C4-2B (cell line): ENCODE data around the gene AZIN2.

Experiments used
- ZFX ChIP-seq: fragments of 450-650 bp; IDR thresholded peaks from 2 replicates; pipeline ENCODE4 v1.6.1; 2017
- TF ChIP-seq, protein P1 (sequence below): fragments of 450-650 bp; conservative IDR thresholded peaks from 2 replicates; pipeline ENCODE4 v1.5.1; 2017; ENCODE audit warnings: mild to moderate bottlenecking

- TF ChIP-seq, protein P1, sequence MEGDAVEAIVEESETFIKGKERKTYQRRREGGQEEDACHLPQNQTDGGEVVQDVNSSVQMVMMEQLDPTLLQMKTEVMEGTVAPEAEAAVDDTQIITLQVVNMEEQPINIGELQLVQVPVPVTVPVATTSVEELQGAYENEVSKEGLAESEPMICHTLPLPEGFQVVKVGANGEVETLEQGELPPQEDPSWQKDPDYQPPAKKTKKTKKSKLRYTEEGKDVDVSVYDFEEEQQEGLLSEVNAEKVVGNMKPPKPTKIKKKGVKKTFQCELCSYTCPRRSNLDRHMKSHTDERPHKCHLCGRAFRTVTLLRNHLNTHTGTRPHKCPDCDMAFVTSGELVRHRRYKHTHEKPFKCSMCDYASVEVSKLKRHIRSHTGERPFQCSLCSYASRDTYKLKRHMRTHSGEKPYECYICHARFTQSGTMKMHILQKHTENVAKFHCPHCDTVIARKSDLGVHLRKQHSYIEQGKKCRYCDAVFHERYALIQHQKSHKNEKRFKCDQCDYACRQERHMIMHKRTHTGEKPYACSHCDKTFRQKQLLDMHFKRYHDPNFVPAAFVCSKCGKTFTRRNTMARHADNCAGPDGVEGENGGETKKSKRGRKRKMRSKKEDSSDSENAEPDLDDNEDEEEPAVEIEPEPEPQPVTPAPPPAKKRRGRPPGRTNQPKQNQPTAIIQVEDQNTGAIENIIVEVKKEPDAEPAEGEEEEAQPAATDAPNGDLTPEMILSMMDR: no peak
- no peak for TF ChIP-seq ZFX
These were observed 88.5 kb downstream of the AZIN2 start for GRCh38 chr1:33169290-33170055.
